T-cell (primary cell): ENCODE measurements around the gene ZNF611. TPM values are rescaled to one million over a fixed set of nuclear protein-coding genes. Genes with fewer than 3 reads are reported as not detected.
"Not testable (repeated sequence)": the region's sequence is repeated elsewhere in the genome, so short reads cannot be mapped to it uniquely, and the experiment has no call there.

Experiments
- ATAC-seq, 4 experiments: fragments of 200-7000 bp in 3 of 4; fragments of 150-1000 bp in 1 of 4; cut with Tn5 transposase; replicated peaks in 1 of 4; 1 replicate in 3 of 4; 2 replicates in 1 of 4; pipeline ENCODE4 v1.10.0; 2021; ENCODE audit warnings: moderate library complexity in 3 of 4, mild to moderate bottlenecking in 2 of 4, moderate number of reproducible peaks in 1 of 4
- CTCF ChIA-PET, 2 donors: fragments of 300-600 bp; sonication (Branson Sonifier 250); formaldehyde crosslinking; loops; one replicate each; lab custom pipeline; 2022; ENCODE audit warnings: antibody characterized with exemption in 2 of 2; lab: Charles Lee
- POLR2A ChIA-PET, 2 donors: fragments of 300-600 bp; sonication (Branson Sonifier 250); formaldehyde crosslinking; loops; one replicate each; lab custom pipeline; 2022; ENCODE audit warnings: antibody characterized with exemption in 2 of 2; lab: Charles Lee
- DNase-seq, 35 experiments: peaks; one replicate each; pipeline versions ENCODE4 v3.0.0 to v3.0.0-alpha.2; 2013 to 2023
- H3K27ac ChIP-seq: one replicate; pipeline ENCODE4 v1.5.1; 2013; ENCODE audit warnings: low read length
- H3K27me3 ChIP-seq, 2 experiments: replicated peaks in 1 of 2; 1 replicate in 1 of 2; 2 replicates in 1 of 2; pipeline versions ENCODE4 v1.6.1 to v1.7.0; 2013; ENCODE audit warnings: low read length in 1 of 2, mixed read lengths in 1 of 2; ENCODE audit not compliant: control insufficient read depth in 2 of 2, insufficient read depth in 2 of 2; ENCODE audit errors: extremely low read depth in 1 of 2
- H3K36me3 ChIP-seq, 2 donors: 1 replicate in 1 of 2; 2 replicates in 1 of 2; pipeline versions ENCODE4 v1.6.1 to v1.7.0; 2013; ENCODE audit warnings: low read length in 1 of 2; ENCODE audit not compliant: control insufficient read depth in 2 of 2, insufficient read depth in 1 of 2; ENCODE audit errors: extremely low read depth in 1 of 2
- H3K4me1 ChIP-seq, 2 experiments: 1 replicate in 1 of 2; 2 replicates in 1 of 2; pipeline versions ENCODE4 v1.6.1 to v1.7.0; 2013; ENCODE audit warnings: low read length in 2 of 2, mixed read lengths in 1 of 2; ENCODE audit not compliant: insufficient read depth in 2 of 2, control insufficient read depth in 1 of 2; ENCODE audit errors: extremely low read depth in 1 of 2
- H3K4me3 ChIP-seq, 2 donors: 1 replicate in 1 of 2; 2 replicates in 1 of 2; pipeline versions ENCODE4 v1.5.1 to v1.7.0; 2013; ENCODE audit warnings: mild to moderate bottlenecking in 2 of 2, low read length in 1 of 2, moderate library complexity in 1 of 2; ENCODE audit not compliant: control insufficient read depth in 1 of 2; ENCODE audit errors: extremely low read depth in 1 of 2
- H3K9me3 ChIP-seq: 2 replicates; pipeline ENCODE4 v1.7.0; 2013
- H3K27ac Mint-ChIP-seq, 2 donors: one replicate each; pipeline ENCODE4 v1.8.0; 2020 to 2021; ENCODE audit warnings: mild to moderate bottlenecking in 2 of 2, mixed read lengths in 2 of 2
- H3K27me3 Mint-ChIP-seq, 2 donors: one replicate each; pipeline ENCODE4 v1.8.0; 2021 to 2022; ENCODE audit warnings: mixed read lengths in 2 of 2
- H3K36me3 Mint-ChIP-seq: one replicate; pipeline ENCODE4 v1.8.0; 2021; ENCODE audit warnings: mixed read lengths
- H3K4me1 Mint-ChIP-seq, 3 donors: one replicate each; pipeline ENCODE4 v1.8.0; 2020 to 2022; ENCODE audit warnings: mixed read lengths in 3 of 3, mild to moderate bottlenecking in 1 of 3
- H3K4me3 Mint-ChIP-seq, 3 donors: one replicate each; pipeline ENCODE4 v1.8.0; 2020 to 2022; ENCODE audit warnings: mild to moderate bottlenecking in 3 of 3, mixed read lengths in 3 of 3, moderate library complexity in 3 of 3
- H3K9me3 Mint-ChIP-seq, 3 donors: one replicate each; pipeline ENCODE4 v1.8.0; 2020 to 2022; ENCODE audit warnings: mixed read lengths in 3 of 3
- WGBS: methylation state at CpG from one replicate; pipeline ENCODE4 v1.1.5; 2013; ENCODE audit warnings: missing lambda C conversion rate; ENCODE audit not compliant: insufficient coverage; 5-methylcytosine and 5-hydroxymethylcytosine counted together
- total RNA-seq, 35 experiments: library from RNA in 6 of 35; stranded (reverse) in 6 of 35; fragments of 120-200 nt in 1 of 35; gene quantifications; one replicate each; pipeline versions ENCODE4 v1.2.1 to v1.2.4 and lab custom pipeline; 2013 to 2026

The ZNF611 gene
- total RNA-seq, 5 donors from 2014 or later (not counting 1 experiment from before 2014, with no cell fraction given), result 31.5 to 46.2 (median 37.0) TPM

DNA sequence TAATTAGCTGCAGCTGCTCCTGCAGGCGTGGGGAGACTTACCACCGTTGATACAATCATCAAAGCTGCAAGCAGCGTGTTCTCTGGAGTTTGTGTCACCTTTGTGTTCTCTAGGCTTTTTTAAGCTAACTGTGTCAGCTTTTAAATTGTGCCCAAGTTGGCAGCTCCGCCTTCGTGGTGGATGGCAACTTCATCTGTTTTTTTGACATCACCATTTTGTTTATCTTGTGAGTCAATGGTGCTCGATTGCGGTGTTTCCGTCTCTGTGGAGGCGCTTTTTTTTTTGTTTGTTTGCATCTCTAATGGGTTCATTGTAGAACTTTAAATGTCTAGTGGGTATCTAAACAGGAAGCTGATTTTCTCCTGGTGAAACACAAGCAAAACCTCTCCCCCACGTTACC lies 11.1 kb upstream of the ZNF611 start:
- not testable (repeated sequence) for H3K27me3 ChIP-seq, H3K4me3 ChIP-seq, H3K9me3 ChIP-seq, H3K36me3 ChIP-seq, H3K4me3 Mint-ChIP-seq, H3K36me3 Mint-ChIP-seq, H3K9me3 Mint-ChIP-seq, H3K27me3 Mint-ChIP-seq
- ATAC-seq, result peak in 1 of 4 experiments; percentile 38
- WGBS, result 21% methylated on average over 3 of the region's 10 CpGs
- peaks cover 17 to 27% (median 24%) of the 10 kb centered on the region in 3 donors for H3K4me1 Mint-ChIP-seq
- peaks cover 10 to 13% of the 10 kb centered on the region in 2 experiments for H3K4me1 ChIP-seq
- DNase-seq, result peak in 19 of 35 experiments; percentile 1 to 58 (median 20)
- ChIA-PET CTCF (interaction anchor here in 1 of 2 donors (0.7 kb wide), 1 partner anchor 12 kb away, joined by 3 read pairs; no protein-coding TSS in a partner anchor), POLR2A (interaction anchor here in 1 of 2 donors (0.6 kb wide), 1 partner anchor 219 kb away, joined by 7 read pairs; no protein-coding TSS in a partner anchor)
- H3K27ac ChIP-seq, result peak overlapping the region; percentile 44
- peak overlapping the region in 1 of 2 donors; percentile 13 for H3K27ac Mint-ChIP-seq

DNA sequence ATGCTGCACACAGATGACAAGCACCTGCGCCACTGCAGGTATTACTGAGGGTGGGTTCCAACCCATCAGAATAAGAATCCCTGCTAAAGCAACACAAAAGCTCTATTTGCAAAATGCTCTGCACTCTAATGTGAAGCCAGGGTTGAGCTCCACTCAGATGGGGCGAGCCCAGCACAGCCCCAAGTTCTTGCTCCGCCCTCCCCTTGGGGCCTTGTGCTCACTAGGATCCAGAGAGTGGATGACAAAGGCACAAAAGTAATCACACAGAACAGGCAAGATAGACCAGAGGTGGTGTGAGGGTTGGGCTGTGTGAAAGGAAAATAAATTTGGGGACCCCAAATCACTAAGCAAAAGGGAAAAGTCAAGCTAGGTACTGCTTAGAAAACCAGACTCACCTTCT lies 8.2 kb upstream of the ZNF611 start:
- Mint-ChIP-seq H3K36me3 (peaks cover 3% of the 10 kb centered on the region), H3K4me3 (peak overlapping the region in 1 of 3 donors; percentile 11), H3K9me3 (no peaks in the 10 kb centered on the region), H3K4me1 (peaks cover 17 to 27% (median 24%) of the 10 kb centered on the region in 3 donors), H3K27ac (peak overlapping the region; percentile 57 to 83), H3K27me3 (no peaks in the 10 kb centered on the region)
- 88% methylated on average over 2 of the region's 3 CpGs for WGBS
- Histone ChIP-seq H3K27ac (no peak overlapping the region), H3K36me3 (no peaks in the 10 kb centered on the region), H3K9me3 (no peaks in the 10 kb centered on the region), H3K4me3 (no peak overlapping the region), H3K4me1 (peaks cover 7 to 13% of the 10 kb centered on the region in 2 experiments), H3K27me3 (no peaks in the 10 kb centered on the region)
- CTCF ChIA-PET, result no interaction called here
- ATAC-seq (no peak), DNase-seq (no peak)
- POLR2A ChIA-PET, result no interaction called here

DNA sequence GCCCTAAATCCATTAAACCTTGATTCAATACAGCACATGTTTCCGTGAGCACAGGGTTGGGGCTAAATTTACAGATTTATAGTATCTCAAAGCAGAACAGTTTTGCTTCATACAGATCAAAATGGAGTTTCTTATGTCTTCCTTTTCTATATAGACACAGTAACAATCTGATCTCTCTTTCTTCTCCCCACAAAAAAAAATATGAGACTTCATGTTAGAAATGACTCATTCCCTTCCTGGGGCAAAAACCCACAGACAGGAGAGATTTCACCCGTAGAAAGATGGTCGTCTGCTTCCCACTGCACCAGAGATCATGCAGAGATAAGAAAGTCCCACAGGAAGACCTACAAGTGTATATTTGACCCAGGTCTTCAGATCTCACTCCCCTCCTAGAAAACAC lies 7.7 kb upstream of the ZNF611 start:
- H3K36me3 Mint-ChIP-seq, result peaks cover 3% of the 10 kb centered on the region
- POLR2A ChIA-PET, result no interaction called here
- H3K27me3 ChIP-seq, result no peaks in the 10 kb centered on the region
- no peaks in the 10 kb centered on the region for H3K36me3 ChIP-seq
- H3K4me1 ChIP-seq, result peaks cover 7 to 13% of the 10 kb centered on the region in 2 experiments
- H3K27me3 Mint-ChIP-seq, result no peaks in the 10 kb centered on the region
- 0% methylated on average over 2 of the region's 3 CpGs for WGBS
- H3K9me3 ChIP-seq, result no peaks in the 10 kb centered on the region
- peaks cover 17 to 27% (median 24%) of the 10 kb centered on the region in 3 donors for H3K4me1 Mint-ChIP-seq
- CTCF ChIA-PET, result no interaction called here
- ATAC-seq, result peak in 3 of 4 experiments; percentile 18 to 56 (median 41)
- no peaks in the 10 kb centered on the region for H3K9me3 Mint-ChIP-seq
- DNase-seq, result peak in 1 of 35 experiments; percentile 30
- H3K4me3 Mint-ChIP-seq, result peak overlapping the region in 1 of 3 donors; percentile 11
- H3K27ac Mint-ChIP-seq, result peak overlapping the region; percentile 77 to 83
- no peak overlapping the region for H3K4me3 ChIP-seq
- H3K27ac ChIP-seq, result no peak overlapping the region

DNA sequence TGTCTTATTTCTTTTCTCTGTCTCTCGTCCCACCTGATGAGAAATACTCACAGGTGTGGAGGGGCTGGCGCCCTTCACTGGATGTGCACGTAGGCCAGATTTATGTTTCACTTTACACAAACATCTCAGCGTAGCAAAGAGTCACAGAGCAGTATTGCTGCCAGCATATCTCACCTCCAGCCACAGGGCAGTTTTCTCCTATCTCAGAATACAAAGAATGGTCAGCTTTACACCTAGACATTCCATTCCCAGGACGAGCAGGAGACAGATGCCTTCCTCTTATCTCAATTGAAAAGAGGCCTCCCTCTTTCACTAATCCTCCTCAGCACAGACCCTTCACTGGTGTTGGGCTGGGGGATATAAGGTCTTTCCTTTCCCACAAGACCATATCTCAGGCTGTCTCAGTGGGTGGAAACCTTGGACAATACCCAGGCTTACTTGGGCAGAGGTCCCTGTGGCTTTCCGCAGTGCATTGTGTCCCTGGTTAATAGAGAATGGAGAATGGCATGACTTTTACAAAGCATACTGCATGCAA lies 7.2 kb upstream of the ZNF611 start:
- H3K4me1 Mint-ChIP-seq, result peaks cover 17 to 27% (median 24%) of the 10 kb centered on the region in 3 donors
- Histone ChIP-seq H3K36me3 (no peaks in the 10 kb centered on the region), H3K27me3 (no peaks in the 10 kb centered on the region), H3K9me3 (no peaks in the 10 kb centered on the region), H3K4me1 (peaks cover 7 to 13% of the 10 kb centered on the region in 2 experiments), H3K4me3 (no peak overlapping the region), H3K27ac (no peak overlapping the region)
- no peak for DNase-seq
- peak overlapping the region in 1 of 3 donors; percentile 11 for H3K4me3 Mint-ChIP-seq
- peaks cover 3% of the 10 kb centered on the region for H3K36me3 Mint-ChIP-seq
- CTCF ChIA-PET, result no interaction called here
- no peaks in the 10 kb centered on the region for H3K9me3 Mint-ChIP-seq
- POLR2A ChIA-PET, result no interaction called here
- H3K27me3 Mint-ChIP-seq, result no peaks in the 10 kb centered on the region
- WGBS, result 94% methylated on average over 4 of the region's 6 CpGs
- no peak for ATAC-seq
- peak overlapping the region; percentile 77 to 83 for H3K27ac Mint-ChIP-seq

DNA sequence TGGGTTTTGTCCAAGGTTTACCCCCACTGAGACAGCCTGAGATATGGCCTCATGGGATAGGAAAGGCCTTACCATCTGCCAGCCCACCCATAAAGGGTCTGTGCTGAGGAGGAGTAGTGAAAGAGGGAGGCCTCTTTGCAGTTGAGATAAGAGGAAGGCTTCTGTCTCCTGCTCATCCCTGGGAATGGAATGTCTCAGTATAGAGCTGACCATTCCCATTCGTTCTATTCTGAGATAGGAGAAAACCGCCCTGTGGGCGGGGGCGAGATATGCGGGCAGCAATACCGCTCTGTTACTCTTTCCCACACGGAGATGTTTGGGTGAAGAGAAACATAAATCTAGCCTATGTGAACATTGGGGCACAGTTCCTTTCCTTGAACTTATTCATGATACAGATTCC lies 6.5 kb upstream of the ZNF611 start:
- 70% methylated on average over 2 of the region's 7 CpGs for WGBS
- H3K36me3 ChIP-seq, POLR2A ChIA-PET, CTCF ChIA-PET, H3K4me3 Mint-ChIP-seq, H3K36me3 Mint-ChIP-seq, DNase-seq, H3K27ac ChIP-seq, H3K27ac Mint-ChIP-seq, H3K9me3 ChIP-seq, H3K27me3 Mint-ChIP-seq, H3K27me3 ChIP-seq, H3K9me3 Mint-ChIP-seq, H3K4me3 ChIP-seq, ATAC-seq: not testable (repeated sequence)
- H3K4me1 ChIP-seq, result peaks cover 7 to 13% of the 10 kb centered on the region in 2 experiments
- peaks cover 17 to 25% (median 24%) of the 10 kb centered on the region in 3 donors for H3K4me1 Mint-ChIP-seq

DNA sequence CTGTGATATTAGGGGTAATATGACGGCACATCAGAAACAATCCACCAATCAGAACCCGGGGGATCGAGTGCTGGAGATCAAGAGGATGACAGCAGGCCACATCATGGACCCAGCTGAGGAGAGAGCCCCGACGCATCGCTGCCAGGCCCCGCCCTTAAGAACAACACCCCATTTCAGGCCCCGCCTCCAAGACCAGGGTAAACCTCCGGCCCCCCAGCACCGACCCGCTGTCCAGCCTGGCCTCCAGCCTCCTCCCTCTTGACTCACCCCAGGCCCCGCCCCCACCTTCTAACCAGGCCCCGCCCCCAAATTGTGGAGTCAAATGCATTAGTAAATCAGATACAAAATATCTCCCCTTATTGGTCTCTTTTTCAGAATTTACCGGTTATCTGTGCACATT lies 4.7 kb upstream of the ZNF611 start:
- ChIA-PET POLR2A (no interaction called here), CTCF (no interaction called here)
- H3K4me1 ChIP-seq, result peaks cover 13 to 19% of the 10 kb centered on the region in 2 experiments
- ATAC-seq, result no peak
- Mint-ChIP-seq H3K27ac (no peak overlapping the region), H3K36me3 (peaks cover 3% of the 10 kb centered on the region), H3K9me3 (no peaks in the 10 kb centered on the region), H3K27me3 (no peaks in the 10 kb centered on the region), H3K4me1 (peaks cover 26 to 28% (median 27%) of the 10 kb centered on the region in 3 donors), H3K4me3 (no peak overlapping the region)
- no peak for DNase-seq
- H3K36me3 ChIP-seq, result no peaks in the 10 kb centered on the region
- 83% methylated on average over 1 of the region's 14 CpGs for WGBS
- no peaks in the 10 kb centered on the region for H3K9me3 ChIP-seq
- no peak overlapping the region for H3K4me3 ChIP-seq
- no peaks in the 10 kb centered on the region for H3K27me3 ChIP-seq
- no peak overlapping the region for H3K27ac ChIP-seq
